ENCODE results near the gene ATP7A. TPM values are rescaled to one million over a fixed set of nuclear protein-coding genes. Genes with fewer than 3 reads are reported as not detected.
"Not testable (repeated sequence)": the region's sequence is repeated elsewhere in the genome, so short reads cannot be mapped to it uniquely, and the experiment has no call there.

The ATP7A gene
- total RNA-seq, 1 donor from 2014 or later, result 2.4 TPM

DNA sequence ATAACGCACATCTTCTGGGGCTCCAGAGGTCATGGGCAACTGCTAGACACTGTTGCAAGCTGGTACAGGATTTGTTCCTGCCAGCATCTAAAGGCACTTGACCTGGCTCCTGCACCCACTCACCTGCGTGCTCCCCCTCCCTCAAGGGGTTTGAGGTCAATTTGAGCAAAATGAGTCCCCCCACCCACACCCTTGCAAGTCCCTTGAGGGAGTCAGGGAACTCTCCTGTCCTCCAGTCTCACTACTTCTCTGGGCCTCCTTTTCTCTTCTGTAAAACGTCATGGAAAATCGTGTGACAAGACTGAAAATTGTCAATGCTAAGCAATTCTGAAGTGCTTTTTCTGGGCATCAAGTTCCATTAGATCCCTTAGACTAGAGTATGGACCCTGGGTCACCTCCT is 153.7 kb downstream of the ATP7A start:
- DNase-seq (ENCODE audit: low read depth), result no peak
- TF ChIP-seq, protein P1, sequence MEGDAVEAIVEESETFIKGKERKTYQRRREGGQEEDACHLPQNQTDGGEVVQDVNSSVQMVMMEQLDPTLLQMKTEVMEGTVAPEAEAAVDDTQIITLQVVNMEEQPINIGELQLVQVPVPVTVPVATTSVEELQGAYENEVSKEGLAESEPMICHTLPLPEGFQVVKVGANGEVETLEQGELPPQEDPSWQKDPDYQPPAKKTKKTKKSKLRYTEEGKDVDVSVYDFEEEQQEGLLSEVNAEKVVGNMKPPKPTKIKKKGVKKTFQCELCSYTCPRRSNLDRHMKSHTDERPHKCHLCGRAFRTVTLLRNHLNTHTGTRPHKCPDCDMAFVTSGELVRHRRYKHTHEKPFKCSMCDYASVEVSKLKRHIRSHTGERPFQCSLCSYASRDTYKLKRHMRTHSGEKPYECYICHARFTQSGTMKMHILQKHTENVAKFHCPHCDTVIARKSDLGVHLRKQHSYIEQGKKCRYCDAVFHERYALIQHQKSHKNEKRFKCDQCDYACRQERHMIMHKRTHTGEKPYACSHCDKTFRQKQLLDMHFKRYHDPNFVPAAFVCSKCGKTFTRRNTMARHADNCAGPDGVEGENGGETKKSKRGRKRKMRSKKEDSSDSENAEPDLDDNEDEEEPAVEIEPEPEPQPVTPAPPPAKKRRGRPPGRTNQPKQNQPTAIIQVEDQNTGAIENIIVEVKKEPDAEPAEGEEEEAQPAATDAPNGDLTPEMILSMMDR (conservative IDR thresholded peaks at IDR 0.05; ENCODE audit: low read depth, low read length), result no peak
- H3K4me3 ChIP-seq (ENCODE audit: low read depth, low read length), result no peak overlapping the region

DNA sequence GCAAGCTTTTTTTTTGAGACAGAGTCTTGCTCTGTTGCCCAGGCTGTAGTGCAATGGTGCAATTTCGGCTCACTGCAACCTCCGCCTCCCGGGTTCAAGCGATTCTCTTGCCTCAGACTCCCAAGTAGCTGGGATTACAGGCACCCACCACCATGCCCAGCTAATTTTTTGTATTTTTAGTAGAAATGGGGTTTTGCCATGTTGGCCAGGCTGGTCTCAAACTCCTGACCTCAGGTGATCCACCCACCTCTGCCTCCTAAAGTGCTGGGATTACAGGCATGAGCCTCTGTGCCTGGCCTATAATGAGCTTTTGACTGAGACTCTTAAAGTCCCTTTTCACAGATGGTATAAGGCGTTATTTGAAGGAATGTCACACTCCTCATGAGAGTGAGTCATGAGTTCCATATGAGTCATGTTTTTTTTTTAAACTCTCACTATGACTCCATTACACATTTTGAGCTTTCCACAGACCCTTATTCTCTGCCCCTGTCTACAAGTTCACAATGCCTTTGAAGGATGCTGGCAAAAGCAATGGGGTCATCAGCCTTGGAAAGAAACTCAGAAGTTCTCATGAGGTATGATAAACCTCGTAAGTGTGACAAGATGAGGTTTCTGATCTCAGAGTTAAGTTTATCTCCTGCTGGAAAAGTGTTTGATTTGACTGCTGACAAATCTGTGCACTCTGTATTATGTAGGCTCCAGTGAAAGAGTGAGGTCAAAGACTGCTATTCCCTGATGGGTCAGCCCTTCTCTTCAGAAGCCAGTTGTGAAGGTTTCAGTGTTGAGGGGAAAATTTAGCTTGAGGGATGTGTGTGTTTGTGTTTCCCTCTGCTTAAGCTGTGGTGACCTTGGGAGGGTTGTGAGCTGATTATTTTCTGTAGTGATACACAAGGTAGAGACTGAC is 154.5 kb downstream of the ATP7A start:
- peak; percentile 64 for DNase-seq (ENCODE audit: low read depth)
- H3K4me3 ChIP-seq (ENCODE audit: low read depth, low read length), result not testable (repeated sequence)

- DNase-seq (ENCODE audit: low read depth), result no peak
- H3K4me3 ChIP-seq (ENCODE audit: low read depth, low read length), result no peak overlapping the region
- TF ChIP-seq, protein P1 (conservative IDR thresholded peaks at IDR 0.05; ENCODE audit: low read depth, low read length), result no peak
Observed at GRCh38 chrX:78066110-78066509, 155.6 kb downstream of the ATP7A start.

DNA sequence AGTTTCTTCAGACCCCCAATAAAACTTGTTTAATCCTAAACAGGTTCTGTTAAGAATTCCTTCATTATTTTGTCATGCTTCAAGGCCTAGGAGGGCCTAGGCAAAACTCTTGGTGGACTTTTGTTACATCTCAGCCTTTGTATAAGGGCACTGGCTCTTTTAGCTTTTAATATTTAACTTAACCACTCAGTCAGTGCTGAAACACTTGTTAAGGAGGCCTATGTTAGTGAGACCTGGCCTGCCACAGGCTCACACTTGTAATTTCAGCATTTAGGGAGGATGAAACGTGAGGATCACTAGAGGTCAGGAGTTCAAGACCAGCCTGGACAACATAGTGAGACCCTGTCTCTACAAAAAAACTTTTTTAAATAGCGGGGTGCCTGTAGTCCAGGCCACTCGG is 160.8 kb downstream of the ATP7A start:
- TF ChIP-seq, protein P1 (conservative IDR thresholded peaks at IDR 0.05; ENCODE audit: low read depth, low read length), result no peak
- no peak for DNase-seq (ENCODE audit: low read depth)
- no peak overlapping the region for H3K4me3 ChIP-seq (ENCODE audit: low read depth, low read length)

DNA sequence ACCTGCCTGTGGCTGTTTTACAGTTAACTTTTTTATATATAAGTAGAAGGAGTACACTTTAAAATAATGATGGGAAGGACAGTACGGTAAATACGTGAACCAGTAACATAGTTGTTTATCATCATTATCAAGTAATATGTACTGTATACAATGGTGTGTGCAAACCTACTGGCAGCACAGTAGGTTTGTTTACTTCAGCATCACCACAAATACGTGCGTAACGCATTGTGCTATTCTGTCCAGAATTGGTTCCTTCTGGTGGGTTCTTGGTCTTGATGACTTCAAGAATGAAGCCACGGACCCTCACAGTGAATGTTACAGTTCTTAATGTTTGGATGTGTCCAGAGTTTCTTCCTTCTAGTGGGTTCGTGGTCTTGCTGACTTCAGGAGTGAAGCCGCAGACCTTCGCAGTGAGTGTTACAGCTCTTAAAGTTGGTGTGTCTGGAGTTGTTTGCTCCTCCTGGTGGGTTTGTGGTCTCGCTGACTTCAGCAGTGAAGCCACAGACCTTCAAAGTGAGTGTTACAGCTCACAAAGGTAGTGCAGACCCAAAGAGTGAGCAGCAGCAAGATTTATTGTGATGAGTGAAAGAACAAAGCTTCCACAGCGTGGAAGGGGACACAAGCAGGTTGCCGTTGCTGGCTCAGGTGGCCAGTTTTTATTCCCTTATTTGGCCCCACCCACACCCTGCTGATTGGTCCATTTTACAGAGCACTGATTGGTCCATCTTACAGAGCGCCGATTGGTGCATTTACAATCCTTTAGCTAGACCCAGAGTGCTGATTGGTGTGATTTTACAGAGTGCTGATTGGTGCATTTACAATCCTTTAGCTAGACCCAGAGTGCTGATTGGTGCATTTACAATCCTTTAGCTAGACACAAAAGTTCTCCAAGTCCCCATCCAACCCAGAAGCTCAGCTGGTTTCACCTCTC is 162.9 kb downstream of the ATP7A start:
- H3K4me3 ChIP-seq (ENCODE audit: low read depth, low read length); DNase-seq (ENCODE audit: low read depth): not testable (repeated sequence)

DNA sequence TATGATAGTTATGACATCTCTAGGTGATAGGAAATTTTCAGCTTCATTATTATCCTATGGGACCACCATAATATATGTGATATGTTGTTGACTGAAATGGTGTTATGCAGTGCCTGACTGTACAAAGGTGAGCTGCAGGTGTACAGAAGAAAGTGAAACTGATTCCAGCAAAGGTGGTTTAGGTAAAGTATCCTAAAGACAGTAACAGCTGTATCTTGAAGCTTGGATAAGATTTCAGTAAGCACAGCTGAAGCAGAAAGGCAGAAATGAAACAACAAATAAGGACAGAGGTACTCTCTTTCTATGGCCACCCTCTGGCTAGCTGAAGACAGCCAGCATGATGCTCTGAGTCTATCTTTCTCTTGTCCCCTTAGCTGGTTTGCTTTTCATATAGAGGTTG is 163.6 kb downstream of the ATP7A start:
- TF ChIP-seq, protein P1 (conservative IDR thresholded peaks at IDR 0.05; ENCODE audit: low read depth, low read length), result no peak
- no peak for DNase-seq (ENCODE audit: low read depth)
- H3K4me3 ChIP-seq (ENCODE audit: low read depth, low read length), result no peak overlapping the region

DNA sequence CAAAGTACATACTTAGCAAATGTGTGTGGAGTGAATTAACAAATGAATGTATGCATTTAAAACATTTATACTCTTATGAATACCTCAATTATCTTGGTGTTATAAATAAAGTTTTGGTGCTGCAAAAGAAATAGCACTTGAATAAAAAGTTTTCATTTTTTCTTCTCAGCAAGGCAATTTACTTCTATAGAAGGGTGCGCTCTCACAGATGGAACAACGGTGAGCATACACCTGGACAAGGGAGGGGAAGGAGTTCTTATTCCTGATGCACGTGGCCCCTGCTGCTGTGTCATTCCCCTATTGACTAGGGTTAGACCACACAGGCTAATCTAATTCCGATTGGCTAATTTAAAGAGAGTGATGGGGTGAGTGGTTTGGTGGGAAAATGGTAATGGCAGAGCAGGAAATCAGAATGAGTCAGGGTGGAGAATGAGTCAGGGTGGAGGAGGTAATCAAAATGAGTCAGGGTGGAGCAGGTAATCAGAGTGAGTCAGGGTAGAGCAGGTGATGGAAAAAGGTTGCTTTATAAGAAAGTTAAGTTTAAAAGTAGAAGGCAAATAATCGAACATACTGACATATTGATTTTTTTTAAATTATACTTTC is 165.4 kb downstream of the ATP7A start:
- no peak overlapping the region for H3K4me3 ChIP-seq (ENCODE audit: low read depth, low read length)
- DNase-seq (ENCODE audit: low read depth), result no peak
- TF ChIP-seq, protein P1 (conservative IDR thresholded peaks at IDR 0.05; ENCODE audit: low read depth, low read length), result no peak

DNA sequence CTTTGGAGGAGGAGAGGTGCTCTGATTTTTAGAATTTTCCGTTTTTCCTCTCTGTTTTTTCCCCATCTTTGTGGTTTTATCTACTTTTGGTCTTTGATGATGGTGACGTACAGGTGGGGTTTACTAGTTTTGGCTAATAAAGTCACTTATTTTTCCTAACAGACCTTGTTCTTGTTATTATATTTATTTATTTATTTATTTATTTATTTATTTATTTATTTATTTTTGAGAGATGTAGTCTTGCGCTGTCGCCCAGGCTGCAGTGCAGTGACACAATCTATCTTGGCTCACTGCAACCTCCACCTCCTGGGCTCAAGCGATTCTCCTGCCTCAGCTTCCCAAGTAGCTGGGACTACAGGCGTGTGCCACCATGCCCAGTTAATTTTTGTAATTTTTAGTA is 170.9 kb downstream of the ATP7A start:
- peak overlapping the region; percentile 6 for H3K4me3 ChIP-seq (ENCODE audit: low read depth, low read length)
- DNase-seq (ENCODE audit: low read depth), result not testable (repeated sequence)
